HFF-Myc (cell line): Measurements from ENCODE around the gene ELP2.

Source experiments
- DNase-seq: peaks from one replicate; pipeline ENCODE4 v3.0.0-alpha.2; 2011; ENCODE audit warnings: low read depth; ENCODE audit errors: extremely low read depth
- H3K4me3 ChIP-seq: replicated peaks from 2 replicates; pipeline ENCODE4 v1.5.1; 2011; ENCODE audit warnings: low read depth, mild to moderate bottlenecking, control low read depth, low read length
- CTCF ChIP-seq: IDR thresholded peaks from 2 replicates; pipeline ENCODE4 v1.5.1; 2012; ENCODE audit warnings: mild to moderate bottlenecking, low read depth, low read length, control low read depth; ENCODE audit errors: missing control alignments

ELP2 gene

GRCh38 chr18:36179562-36180355 lies 50.1 kb downstream of the ELP2 start:
- TF ChIP-seq CTCF, result no peak
- no peak overlapping the region for H3K4me3 ChIP-seq
- DNase-seq, result peak; percentile 37

- no peak for TF ChIP-seq CTCF
- no peak overlapping the region for H3K4me3 ChIP-seq
- no peak for DNase-seq
These were observed 51.7 kb downstream of the ELP2 start for GRCh38 chr18:36181441-36181840.

- no peak for TF ChIP-seq CTCF
- H3K4me3 ChIP-seq, result no peak overlapping the region
- no peak for DNase-seq
These were observed 52.3 kb downstream of the ELP2 start for GRCh38 chr18:36181898-36182506.

- no peak overlapping the region for H3K4me3 ChIP-seq
- no peak for TF ChIP-seq CTCF
- DNase-seq, result no peak
These were observed 53.3 kb downstream of the ELP2 start for GRCh38 chr18:36183033-36183432.

GRCh38 chr18:36183987-36184386 lies 54.3 kb downstream of the ELP2 start:
- TF ChIP-seq CTCF, result no peak
- H3K4me3 ChIP-seq, result no peak overlapping the region
- DNase-seq, result no peak

- H3K4me3 ChIP-seq, result no peak overlapping the region
- no peak for TF ChIP-seq CTCF
- no peak for DNase-seq
These were observed 55.5 kb downstream of the ELP2 start for GRCh38 chr18:36185157-36185556.
